ENCODE measurements around the gene LHX1. TPM values are rescaled to one million over a fixed set of nuclear protein-coding genes. Genes with fewer than 3 reads are reported as not detected.

The LHX1 gene
- total RNA-seq, 1 experiment from 2014 or later: 0.61 TPM

DNA sequence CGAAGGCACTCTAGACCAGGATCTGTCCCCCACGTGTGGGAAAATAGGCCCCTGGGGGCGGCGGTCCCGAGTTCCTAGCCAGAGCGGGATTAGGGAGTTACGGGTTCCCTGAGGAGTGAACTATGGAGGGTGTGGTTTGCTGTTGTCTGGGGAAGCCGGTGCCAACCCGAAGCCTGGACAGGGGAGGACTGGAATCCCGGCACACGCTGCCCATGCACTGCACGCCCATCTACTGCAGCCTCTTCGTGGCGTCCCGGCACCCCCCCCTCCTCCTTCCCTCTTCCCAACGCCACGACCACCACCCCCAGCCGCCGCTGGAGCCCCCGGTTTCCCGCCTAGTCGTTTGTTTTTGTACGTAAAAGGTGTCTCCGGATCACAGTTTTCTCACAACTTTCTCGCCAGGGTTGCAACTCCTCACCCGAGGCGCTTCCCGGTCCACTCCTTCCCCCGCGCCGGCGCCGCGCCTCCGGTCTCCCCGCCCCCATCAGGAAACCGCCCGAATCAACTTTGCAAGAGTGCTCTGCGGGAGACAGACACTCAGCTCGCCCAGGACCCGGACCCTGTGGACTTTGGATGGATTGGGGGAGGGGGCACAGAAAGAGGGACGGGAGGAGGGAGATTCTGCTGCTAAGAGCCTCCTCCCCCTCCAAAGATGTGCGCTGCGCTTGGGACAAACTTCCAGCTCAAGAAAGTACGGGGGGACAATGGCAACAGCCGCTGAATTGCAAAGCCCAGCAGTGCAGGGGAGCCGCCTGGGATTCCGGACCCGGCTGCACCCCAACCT, 1.4 kb upstream of the LHX1 start:
- ChIA-PET POLR2A (no interaction called here), CTCF (interaction anchor here (1.1 to 2.1 kb wide), 3 partner anchors 13 to 111 kb away, joined by 3 to 10 read pairs (median 5); partner anchors contain the start of gene AATF)
- H3K27me3 Mint-ChIP-seq (ENCODE audit: low read depth): peaks cover 99% of the 10 kb centered on the region
- ATAC-seq (peak; percentile 3), DNase-seq (ENCODE audit: low spot score) (peak; percentile 74)
- H3K9me3 Mint-ChIP-seq: no peaks in the 10 kb centered on the region
- H3K4me1 Mint-ChIP-seq: peaks cover 77% of the 10 kb centered on the region
- no peak overlapping the region for H3K27ac Mint-ChIP-seq
- H3K36me3 Mint-ChIP-seq: no peaks in the 10 kb centered on the region
- H3K4me3 Mint-ChIP-seq: peak overlapping the region; percentile 78
- no peak for TF ChIP-seq ZNF138 (CRISPR knock-in tag; conservative IDR thresholded peaks at IDR 0.05)
- no peak for TF ChIP-seq EMX1 (CRISPR knock-in tag; IDR thresholded peaks at IDR 0.05)
- peak; percentile 20; the same call in 1 of the 2 replicates for TF ChIP-seq SP1 (CRISPR knock-in tag; conservative IDR thresholded peaks at IDR 0.05)
- TF ChIP-seq, protein P1, sequence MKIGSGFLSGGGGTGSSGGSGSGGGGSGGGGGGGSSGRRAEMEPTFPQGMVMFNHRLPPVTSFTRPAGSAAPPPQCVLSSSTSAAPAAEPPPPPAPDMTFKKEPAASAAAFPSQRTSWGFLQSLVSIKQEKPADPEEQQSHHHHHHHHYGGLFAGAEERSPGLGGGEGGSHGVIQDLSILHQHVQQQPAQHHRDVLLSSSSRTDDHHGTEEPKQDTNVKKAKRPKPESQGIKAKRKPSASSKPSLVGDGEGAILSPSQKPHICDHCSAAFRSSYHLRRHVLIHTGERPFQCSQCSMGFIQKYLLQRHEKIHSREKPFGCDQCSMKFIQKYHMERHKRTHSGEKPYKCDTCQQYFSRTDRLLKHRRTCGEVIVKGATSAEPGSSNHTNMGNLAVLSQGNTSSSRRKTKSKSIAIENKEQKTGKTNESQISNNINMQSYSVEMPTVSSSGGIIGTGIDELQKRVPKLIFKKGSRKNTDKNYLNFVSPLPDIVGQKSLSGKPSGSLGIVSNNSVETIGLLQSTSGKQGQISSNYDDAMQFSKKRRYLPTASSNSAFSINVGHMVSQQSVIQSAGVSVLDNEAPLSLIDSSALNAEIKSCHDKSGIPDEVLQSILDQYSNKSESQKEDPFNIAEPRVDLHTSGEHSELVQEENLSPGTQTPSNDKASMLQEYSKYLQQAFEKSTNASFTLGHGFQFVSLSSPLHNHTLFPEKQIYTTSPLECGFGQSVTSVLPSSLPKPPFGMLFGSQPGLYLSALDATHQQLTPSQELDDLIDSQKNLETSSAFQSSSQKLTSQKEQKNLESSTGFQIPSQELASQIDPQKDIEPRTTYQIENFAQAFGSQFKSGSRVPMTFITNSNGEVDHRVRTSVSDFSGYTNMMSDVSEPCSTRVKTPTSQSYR (CRISPR knock-in tag; IDR thresholded peaks at IDR 0.05): peak; percentile 73; the same call in 1 of the 2 replicates
- TF ChIP-seq ZNF317 (CRISPR knock-in tag; IDR thresholded peaks at IDR 0.05; ENCODE audit: borderline replicate concordance, low read depth): no peak
- peak; percentile 83 for TF ChIP-seq ZNF263 (CRISPR knock-in tag; IDR thresholded peaks at IDR 0.05; ENCODE audit: low read depth)
- TF ChIP-seq ZNF416 (CRISPR knock-in tag; IDR thresholded peaks at IDR 0.05): no peak
- TF ChIP-seq, protein P2, sequence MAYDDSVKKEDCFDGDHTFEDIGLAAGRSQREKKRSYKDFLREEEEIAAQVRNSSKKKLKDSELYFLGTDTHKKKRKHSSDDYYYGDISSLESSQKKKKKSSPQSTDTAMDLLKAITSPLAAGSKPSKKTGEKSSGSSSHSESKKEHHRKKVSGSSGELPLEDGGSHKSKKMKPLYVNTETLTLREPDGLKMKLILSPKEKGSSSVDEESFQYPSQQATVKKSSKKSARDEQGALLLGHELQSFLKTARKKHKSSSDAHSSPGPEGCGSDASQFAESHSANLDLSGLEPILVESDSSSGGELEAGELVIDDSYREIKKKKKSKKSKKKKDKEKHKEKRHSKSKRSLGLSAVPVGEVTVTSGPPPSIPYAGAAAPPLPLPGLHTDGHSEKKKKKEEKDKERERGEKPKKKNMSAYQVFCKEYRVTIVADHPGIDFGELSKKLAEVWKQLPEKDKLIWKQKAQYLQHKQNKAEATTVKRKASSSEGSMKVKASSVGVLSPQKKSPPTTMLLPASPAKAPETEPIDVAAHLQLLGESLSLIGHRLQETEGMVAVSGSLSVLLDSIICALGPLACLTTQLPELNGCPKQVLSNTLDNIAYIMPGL (CRISPR knock-in tag; IDR thresholded peaks at IDR 0.05): no peak
- TF ChIP-seq, protein P3, sequence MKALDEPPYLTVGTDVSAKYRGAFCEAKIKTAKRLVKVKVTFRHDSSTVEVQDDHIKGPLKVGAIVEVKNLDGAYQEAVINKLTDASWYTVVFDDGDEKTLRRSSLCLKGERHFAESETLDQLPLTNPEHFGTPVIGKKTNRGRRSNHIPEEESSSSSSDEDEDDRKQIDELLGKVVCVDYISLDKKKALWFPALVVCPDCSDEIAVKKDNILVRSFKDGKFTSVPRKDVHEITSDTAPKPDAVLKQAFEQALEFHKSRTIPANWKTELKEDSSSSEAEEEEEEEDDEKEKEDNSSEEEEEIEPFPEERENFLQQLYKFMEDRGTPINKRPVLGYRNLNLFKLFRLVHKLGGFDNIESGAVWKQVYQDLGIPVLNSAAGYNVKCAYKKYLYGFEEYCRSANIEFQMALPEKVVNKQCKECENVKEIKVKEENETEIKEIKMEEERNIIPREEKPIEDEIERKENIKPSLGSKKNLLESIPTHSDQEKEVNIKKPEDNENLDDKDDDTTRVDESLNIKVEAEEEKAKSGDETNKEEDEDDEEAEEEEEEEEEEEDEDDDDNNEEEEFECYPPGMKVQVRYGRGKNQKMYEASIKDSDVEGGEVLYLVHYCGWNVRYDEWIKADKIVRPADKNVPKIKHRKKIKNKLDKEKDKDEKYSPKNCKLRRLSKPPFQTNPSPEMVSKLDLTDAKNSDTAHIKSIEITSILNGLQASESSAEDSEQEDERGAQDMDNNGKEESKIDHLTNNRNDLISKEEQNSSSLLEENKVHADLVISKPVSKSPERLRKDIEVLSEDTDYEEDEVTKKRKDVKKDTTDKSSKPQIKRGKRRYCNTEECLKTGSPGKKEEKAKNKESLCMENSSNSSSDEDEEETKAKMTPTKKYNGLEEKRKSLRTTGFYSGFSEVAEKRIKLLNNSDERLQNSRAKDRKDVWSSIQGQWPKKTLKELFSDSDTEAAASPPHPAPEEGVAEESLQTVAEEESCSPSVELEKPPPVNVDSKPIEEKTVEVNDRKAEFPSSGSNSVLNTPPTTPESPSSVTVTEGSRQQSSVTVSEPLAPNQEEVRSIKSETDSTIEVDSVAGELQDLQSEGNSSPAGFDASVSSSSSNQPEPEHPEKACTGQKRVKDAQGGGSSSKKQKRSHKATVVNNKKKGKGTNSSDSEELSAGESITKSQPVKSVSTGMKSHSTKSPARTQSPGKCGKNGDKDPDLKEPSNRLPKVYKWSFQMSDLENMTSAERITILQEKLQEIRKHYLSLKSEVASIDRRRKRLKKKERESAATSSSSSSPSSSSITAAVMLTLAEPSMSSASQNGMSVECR (CRISPR knock-in tag; IDR thresholded peaks at IDR 0.05; ENCODE audit: borderline replicate concordance): no peak
- TF ChIP-seq, protein P4, sequence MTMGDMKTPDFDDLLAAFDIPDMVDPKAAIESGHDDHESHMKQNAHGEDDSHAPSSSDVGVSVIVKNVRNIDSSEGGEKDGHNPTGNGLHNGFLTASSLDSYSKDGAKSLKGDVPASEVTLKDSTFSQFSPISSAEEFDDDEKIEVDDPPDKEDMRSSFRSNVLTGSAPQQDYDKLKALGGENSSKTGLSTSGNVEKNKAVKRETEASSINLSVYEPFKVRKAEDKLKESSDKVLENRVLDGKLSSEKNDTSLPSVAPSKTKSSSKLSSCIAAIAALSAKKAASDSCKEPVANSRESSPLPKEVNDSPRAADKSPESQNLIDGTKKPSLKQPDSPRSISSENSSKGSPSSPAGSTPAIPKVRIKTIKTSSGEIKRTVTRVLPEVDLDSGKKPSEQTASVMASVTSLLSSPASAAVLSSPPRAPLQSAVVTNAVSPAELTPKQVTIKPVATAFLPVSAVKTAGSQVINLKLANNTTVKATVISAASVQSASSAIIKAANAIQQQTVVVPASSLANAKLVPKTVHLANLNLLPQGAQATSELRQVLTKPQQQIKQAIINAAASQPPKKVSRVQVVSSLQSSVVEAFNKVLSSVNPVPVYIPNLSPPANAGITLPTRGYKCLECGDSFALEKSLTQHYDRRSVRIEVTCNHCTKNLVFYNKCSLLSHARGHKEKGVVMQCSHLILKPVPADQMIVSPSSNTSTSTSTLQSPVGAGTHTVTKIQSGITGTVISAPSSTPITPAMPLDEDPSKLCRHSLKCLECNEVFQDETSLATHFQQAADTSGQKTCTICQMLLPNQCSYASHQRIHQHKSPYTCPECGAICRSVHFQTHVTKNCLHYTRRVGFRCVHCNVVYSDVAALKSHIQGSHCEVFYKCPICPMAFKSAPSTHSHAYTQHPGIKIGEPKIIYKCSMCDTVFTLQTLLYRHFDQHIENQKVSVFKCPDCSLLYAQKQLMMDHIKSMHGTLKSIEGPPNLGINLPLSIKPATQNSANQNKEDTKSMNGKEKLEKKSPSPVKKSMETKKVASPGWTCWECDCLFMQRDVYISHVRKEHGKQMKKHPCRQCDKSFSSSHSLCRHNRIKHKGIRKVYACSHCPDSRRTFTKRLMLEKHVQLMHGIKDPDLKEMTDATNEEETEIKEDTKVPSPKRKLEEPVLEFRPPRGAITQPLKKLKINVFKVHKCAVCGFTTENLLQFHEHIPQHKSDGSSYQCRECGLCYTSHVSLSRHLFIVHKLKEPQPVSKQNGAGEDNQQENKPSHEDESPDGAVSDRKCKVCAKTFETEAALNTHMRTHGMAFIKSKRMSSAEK (CRISPR knock-in tag; IDR thresholded peaks at IDR 0.05; ENCODE audit: borderline replicate concordance): no peak
- TF ChIP-seq, protein P5, sequence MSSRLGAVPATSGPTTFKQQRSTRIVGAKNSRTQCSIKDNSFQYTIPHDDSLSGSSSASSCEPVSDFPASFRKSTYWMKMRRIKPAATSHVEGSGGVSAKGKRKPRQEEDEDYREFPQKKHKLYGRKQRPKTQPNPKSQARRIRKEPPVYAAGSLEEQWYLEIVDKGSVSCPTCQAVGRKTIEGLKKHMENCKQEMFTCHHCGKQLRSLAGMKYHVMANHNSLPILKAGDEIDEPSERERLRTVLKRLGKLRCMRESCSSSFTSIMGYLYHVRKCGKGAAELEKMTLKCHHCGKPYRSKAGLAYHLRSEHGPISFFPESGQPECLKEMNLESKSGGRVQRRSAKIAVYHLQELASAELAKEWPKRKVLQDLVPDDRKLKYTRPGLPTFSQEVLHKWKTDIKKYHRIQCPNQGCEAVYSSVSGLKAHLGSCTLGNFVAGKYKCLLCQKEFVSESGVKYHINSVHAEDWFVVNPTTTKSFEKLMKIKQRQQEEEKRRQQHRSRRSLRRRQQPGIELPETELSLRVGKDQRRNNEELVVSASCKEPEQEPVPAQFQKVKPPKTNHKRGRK (CRISPR knock-in tag; IDR thresholded peaks at IDR 0.05; ENCODE audit: borderline replicate concordance): no peak
- no peak for TF ChIP-seq PRRX2 (CRISPR knock-in tag; IDR thresholded peaks at IDR 0.05)
- no peak for TF ChIP-seq FOXJ3 (CRISPR knock-in tag; IDR thresholded peaks at IDR 0.05; ENCODE audit: borderline replicate concordance)
- TF ChIP-seq, protein P6, sequence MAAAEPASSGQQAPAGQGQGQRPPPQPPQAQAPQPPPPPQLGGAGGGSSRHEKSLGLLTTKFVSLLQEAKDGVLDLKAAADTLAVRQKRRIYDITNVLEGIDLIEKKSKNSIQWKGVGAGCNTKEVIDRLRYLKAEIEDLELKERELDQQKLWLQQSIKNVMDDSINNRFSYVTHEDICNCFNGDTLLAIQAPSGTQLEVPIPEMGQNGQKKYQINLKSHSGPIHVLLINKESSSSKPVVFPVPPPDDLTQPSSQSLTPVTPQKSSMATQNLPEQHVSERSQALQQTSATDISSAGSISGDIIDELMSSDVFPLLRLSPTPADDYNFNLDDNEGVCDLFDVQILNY (CRISPR knock-in tag; IDR thresholded peaks at IDR 0.05): no peak
- no peak for TF ChIP-seq TEAD4 (CRISPR knock-in tag; IDR thresholded peaks at IDR 0.05)
- TF ChIP-seq IRF2 (CRISPR knock-in tag; IDR thresholded peaks at IDR 0.05; ENCODE audit: borderline replicate concordance, low read depth): no peak
- TF ChIP-seq KAT7 (CRISPR knock-in tag; IDR thresholded peaks at IDR 0.05; ENCODE audit: borderline replicate concordance): no peak
- TF ChIP-seq, protein P7, sequence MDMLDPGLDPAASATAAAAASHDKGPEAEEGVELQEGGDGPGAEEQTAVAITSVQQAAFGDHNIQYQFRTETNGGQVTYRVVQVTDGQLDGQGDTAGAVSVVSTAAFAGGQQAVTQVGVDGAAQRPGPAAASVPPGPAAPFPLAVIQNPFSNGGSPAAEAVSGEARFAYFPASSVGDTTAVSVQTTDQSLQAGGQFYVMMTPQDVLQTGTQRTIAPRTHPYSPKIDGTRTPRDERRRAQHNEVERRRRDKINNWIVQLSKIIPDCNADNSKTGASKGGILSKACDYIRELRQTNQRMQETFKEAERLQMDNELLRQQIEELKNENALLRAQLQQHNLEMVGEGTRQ (CRISPR knock-in tag; IDR thresholded peaks at IDR 0.05): no peak
